PFSK-1 (cell line): ENCODE measurements around the gene SIN3A. TPM values are rescaled to one million over a fixed set of nuclear protein-coding genes. Genes with fewer than 3 reads are reported as not detected.

ENCODE experiments used
- FOXP2 ChIP-seq: optimal IDR thresholded peaks from 2 replicates; pipeline ENCODE3; 2011; ENCODE audit warnings: borderline replicate concordance, control low read depth, inconsistent platforms; ENCODE audit not compliant: insufficient read depth; ENCODE audit errors: extremely low read length, extremely low read depth
- POLR2AphosphoS5 ChIP-seq: IDR thresholded peaks from 2 replicates; pipeline ENCODE4 v1.6.1; 2012; ENCODE audit warnings: low read depth, mild to moderate bottlenecking, control low read depth, low read length, moderate library complexity
- SIN3A ChIP-seq: IDR thresholded peaks from 2 replicates; pipeline ENCODE4 v1.6.1; 2012; ENCODE audit warnings: mild to moderate bottlenecking, low read length, moderate library complexity, borderline replicate concordance; ENCODE audit not compliant: insufficient read depth
- TAF1 ChIP-seq: IDR thresholded peaks from 2 replicates; pipeline ENCODE4 v1.6.1; 2012; ENCODE audit warnings: low read length, control low read depth, borderline replicate concordance; ENCODE audit not compliant: insufficient read depth
- polyA plus RNA-seq: library from polyadenylated mRNA; unstranded; fragments of >200 nt; gene quantifications from one replicate; pipeline ENCODE4 v1.2.1, GENCODE V29; 2012; ENCODE audit warnings: low read depth, missing spikeins; ENCODE audit not compliant: insufficient read length
- TF ChIP-seq, protein P1 (sequence below), 2 experiments: IDR thresholded peaks; 2 replicates each; pipeline versions ENCODE4 v1.6.1 to v1.8.0; 2011 to 2012; ENCODE audit warnings: low read depth in 2 of 2, low read length in 2 of 2, control low read depth in 1 of 2, inconsistent platforms in 1 of 2, mild to moderate bottlenecking in 1 of 2, moderate library complexity in 1 of 2; ENCODE audit not compliant: insufficient read depth in 1 of 2

Gene SIN3A
- 28.4 TPM for polyA plus RNA-seq

DNA sequence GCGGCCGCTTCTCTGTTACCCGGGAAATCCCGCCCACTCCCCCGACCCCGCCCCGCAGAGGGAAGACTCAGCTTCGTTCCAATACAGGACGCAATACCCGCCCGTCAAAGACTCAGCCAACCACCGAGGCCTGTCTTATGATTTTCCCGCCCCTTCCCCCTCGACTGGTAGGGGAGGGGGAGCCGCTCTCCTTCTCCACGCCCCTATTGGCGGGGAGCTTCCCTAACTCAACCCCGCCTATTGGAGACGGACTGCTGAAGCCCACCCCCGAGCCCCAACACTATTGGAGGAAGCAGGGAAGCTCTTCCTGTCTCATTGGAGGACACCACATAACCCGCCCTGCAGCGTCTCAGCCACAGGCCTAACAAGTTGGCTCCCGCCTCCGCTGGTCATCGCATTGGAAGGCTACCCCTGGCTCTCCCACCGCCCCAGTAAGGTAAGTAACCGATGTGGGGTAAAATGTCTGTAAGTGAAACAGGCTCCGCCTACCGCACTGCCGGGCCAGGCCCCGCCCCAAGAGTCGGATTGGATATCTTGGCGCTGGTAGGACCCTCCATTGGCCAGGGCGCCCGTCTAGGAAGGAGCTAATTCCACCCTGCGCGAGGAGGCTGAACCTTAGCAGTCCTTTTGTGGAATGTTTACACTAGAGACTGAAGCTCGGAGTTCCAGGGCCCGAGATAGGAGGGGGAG is at the start of gene SIN3A:
SIN3A (minus strand) TSS at position 17 of the 690 bp plus-strand sequence. CDS start 21,315 bp downstream, outside the sequence.
- no peak for TF ChIP-seq POLR2AphosphoS5
- TF ChIP-seq, protein P1, sequence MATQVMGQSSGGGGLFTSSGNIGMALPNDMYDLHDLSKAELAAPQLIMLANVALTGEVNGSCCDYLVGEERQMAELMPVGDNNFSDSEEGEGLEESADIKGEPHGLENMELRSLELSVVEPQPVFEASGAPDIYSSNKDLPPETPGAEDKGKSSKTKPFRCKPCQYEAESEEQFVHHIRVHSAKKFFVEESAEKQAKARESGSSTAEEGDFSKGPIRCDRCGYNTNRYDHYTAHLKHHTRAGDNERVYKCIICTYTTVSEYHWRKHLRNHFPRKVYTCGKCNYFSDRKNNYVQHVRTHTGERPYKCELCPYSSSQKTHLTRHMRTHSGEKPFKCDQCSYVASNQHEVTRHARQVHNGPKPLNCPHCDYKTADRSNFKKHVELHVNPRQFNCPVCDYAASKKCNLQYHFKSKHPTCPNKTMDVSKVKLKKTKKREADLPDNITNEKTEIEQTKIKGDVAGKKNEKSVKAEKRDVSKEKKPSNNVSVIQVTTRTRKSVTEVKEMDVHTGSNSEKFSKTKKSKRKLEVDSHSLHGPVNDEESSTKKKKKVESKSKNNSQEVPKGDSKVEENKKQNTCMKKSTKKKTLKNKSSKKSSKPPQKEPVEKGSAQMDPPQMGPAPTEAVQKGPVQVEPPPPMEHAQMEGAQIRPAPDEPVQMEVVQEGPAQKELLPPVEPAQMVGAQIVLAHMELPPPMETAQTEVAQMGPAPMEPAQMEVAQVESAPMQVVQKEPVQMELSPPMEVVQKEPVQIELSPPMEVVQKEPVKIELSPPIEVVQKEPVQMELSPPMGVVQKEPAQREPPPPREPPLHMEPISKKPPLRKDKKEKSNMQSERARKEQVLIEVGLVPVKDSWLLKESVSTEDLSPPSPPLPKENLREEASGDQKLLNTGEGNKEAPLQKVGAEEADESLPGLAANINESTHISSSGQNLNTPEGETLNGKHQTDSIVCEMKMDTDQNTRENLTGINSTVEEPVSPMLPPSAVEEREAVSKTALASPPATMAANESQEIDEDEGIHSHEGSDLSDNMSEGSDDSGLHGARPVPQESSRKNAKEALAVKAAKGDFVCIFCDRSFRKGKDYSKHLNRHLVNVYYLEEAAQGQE (IDR thresholded peaks at IDR 0.05; ENCODE audit: insufficient read depth in 1 of 2, low read depth in 2 of 2, low read length in 2 of 2) = no peak
- peak; percentile 51; the same call in 1 of the 2 replicates for TF ChIP-seq TAF1
- peak; percentile 62; the same call in 1 of the 2 replicates for TF ChIP-seq SIN3A
- no peak for TF ChIP-seq FOXP2

DNA sequence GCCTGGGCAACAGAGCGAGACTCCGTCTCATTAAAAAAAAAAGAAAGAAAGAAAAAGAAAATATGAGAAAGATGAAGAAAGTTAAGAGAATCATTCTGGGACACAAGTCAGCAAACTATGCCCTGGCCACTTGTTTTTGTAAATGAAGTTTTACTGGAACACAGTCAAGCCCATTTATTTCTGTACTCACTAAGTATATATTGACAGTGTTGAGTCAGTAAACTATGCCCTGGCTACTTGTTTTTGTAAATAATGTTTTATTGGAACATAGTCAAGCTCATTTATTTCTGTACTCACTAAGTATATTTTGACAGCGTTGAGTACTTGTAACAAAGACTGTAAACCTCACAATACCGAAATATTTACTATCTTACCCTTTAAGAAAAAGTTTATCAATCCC is 42.2 kb upstream of the SIN3A start:
- TF ChIP-seq, protein P1 (IDR thresholded peaks at IDR 0.05; ENCODE audit: insufficient read depth in 1 of 2, low read depth in 2 of 2, low read length in 2 of 2) = no peak
- TF ChIP-seq SIN3A = no peak
- TF ChIP-seq TAF1 = no peak
- no peak for TF ChIP-seq POLR2AphosphoS5
- TF ChIP-seq FOXP2 = no peak

DNA sequence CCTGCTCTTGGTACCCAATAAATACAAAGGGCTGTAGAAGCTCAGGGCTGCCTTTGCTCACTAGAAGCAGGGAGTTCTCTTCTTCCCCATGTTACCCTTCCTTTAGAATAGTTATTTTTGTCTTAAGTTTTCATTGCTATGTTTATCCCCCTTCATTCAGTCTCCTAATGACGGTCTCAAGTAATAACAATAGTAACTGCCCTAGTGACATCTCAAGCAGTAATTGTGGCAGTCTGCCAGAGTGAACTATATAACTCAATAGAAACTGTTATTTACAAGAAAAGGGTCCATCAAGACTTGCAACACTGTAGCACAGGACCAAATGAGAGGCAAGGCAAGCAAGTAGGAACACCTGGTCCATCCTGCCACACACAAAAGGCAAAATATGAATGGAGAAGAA is 32.5 kb upstream of the SIN3A start:
- TF ChIP-seq SIN3A = no peak
- no peak for TF ChIP-seq TAF1
- no peak for TF ChIP-seq FOXP2
- no peak; the same call in 1 of the 2 replicates for TF ChIP-seq POLR2AphosphoS5
- TF ChIP-seq, protein P1 (IDR thresholded peaks at IDR 0.05; ENCODE audit: insufficient read depth in 1 of 2, low read depth in 2 of 2, low read length in 2 of 2) = no peak

DNA sequence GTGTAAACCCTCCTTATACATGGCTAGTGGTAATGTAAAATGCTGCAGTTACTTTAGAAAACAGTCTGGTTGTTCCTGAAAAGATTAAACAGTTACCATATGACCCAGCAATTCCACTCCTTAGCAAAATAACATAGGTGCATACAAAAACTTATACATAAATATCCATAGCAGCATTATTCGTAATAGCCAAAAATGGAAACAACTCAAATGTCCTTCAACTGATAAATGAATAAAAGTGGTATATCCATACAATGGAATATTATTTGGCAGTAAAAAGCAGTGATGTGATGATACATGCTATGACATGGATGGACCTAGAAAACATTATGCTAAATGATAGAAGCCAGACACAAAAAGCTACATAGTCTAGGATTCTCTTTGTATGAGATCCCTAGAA is 31.6 kb upstream of the SIN3A start:
- no peak for TF ChIP-seq FOXP2
- no peak for TF ChIP-seq SIN3A
- TF ChIP-seq TAF1 = no peak
- no peak for TF ChIP-seq POLR2AphosphoS5
- TF ChIP-seq, protein P1 (IDR thresholded peaks at IDR 0.05; ENCODE audit: insufficient read depth in 1 of 2, low read depth in 2 of 2, low read length in 2 of 2) = no peak

DNA sequence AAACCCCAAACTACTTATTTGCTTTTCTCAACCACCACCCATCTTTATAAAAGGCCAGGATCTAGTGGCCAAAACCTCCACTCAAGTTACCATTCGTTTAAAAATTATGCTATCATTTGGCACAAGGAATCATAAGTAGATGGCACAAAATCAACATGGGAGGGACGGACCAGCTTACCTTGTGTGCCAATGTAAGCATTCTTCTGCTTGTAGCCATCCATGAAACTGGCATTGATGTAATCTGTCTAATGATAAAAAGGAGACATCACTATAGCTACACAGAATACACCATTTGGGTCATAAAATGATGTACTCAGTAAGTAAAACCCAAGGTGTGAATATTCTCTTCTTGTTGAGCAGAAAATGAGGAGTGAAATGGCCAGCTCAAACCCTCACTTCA is 28.2 kb upstream of the SIN3A start:
- no peak for TF ChIP-seq SIN3A
- TF ChIP-seq FOXP2 = no peak
- no peak for TF ChIP-seq POLR2AphosphoS5
- no peak for TF ChIP-seq TAF1
- TF ChIP-seq, protein P1 (IDR thresholded peaks at IDR 0.05; ENCODE audit: insufficient read depth in 1 of 2, low read depth in 2 of 2, low read length in 2 of 2) = no peak
